K562 (cell line): ENCODE results near the gene PPP6R3. TPM values are rescaled to one million over a fixed set of nuclear protein-coding genes. Genes with fewer than 3 reads are reported as not detected.

Source experiments
- ATAC-seq: fragments of 200-7000 bp; cut with Tn5 transposase; 3 replicates; pipeline ENCODE4 v1.9.1; 2020; ENCODE audit warnings: moderate library complexity
- BruUV-seq: library from RNA; stranded (reverse); fragments of 400-500 nt; replicated peaks from 2 replicates; lab custom pipeline; 2021; lab: Mats Ljungman, UMichigan
- CTCF ChIA-PET: fragments of 300-600 bp; formaldehyde crosslinking; extraction: SDS; loops from one replicate; lab custom pipeline; 2021; ENCODE audit warnings: low intra/inter-chr PET ratio; lab: Yijun Ruan, JAX
- POLR2A ChIA-PET: fragments of 300-600, 350-650 bp; sonication (Branson Sonifier 250); formaldehyde crosslinking; extraction: SDS; loops from one replicate; lab custom pipeline; 2021; ENCODE audit warnings: antibody characterized with exemption, inconsistent platforms; lab: Yijun Ruan, JAX
- DNase-seq, 4 experiments: peaks; one replicate each; pipeline versions ENCODE4 v3.0.0 to v3.0.0-alpha.2; 2011 to 2018; ENCODE audit warnings: low spot score in 3 of 4, mixed read lengths in 3 of 4; ENCODE audit errors: extremely low read depth in 1 of 4
- FAIRE-seq: peaks from 2 replicates; lab custom pipeline; 2011; peaks lifted over from hg19 to GRCh38; lab: Jason Lieb, UNC
- H2AFZ ChIP-seq: 2 replicates; pipeline ENCODE4 v1.6.0; 2011; ENCODE audit warnings: low read depth, low read length, control low read depth, inconsistent platforms
- H3K27ac ChIP-seq: fragments of 200-600 bp; 3 replicates; pipeline ENCODE4 v1.8.0; 2011; ENCODE audit warnings: low read depth, mild to moderate bottlenecking, control low read depth, inconsistent platforms, low read length, moderate library complexity, mixed read lengths; ENCODE audit errors: extremely low read depth
- H3K27me3 ChIP-seq, 2 experiments: fragments of 300-600 bp in 1 of 2; 2 replicates in 1 of 2; 3 replicates in 1 of 2; pipeline versions ENCODE4 v1.6.0 to v1.8.0; 2011; ENCODE audit warnings: inconsistent platforms in 2 of 2, low read length in 2 of 2, mild to moderate bottlenecking in 1 of 2, mixed read lengths in 1 of 2, moderate library complexity in 1 of 2; ENCODE audit not compliant: control insufficient read depth in 2 of 2, insufficient read depth in 2 of 2
- H3K36me3 ChIP-seq: fragments of 300-600 bp; 3 replicates; pipeline ENCODE4 v1.8.0; 2011; ENCODE audit warnings: mild to moderate bottlenecking, low read length, inconsistent platforms; ENCODE audit not compliant: control insufficient read depth, insufficient read depth
- H3K4me1 ChIP-seq, 2 experiments: fragments of 200-600 bp in 1 of 2; replicated peaks in 1 of 2; 2 replicates in 1 of 2; 3 replicates in 1 of 2; pipeline versions ENCODE4 v1.5.1 to v1.8.0; 2011; ENCODE audit warnings: inconsistent platforms in 2 of 2, low read length in 2 of 2, mild to moderate bottlenecking in 1 of 2, mixed read lengths in 1 of 2, moderate library complexity in 1 of 2; ENCODE audit not compliant: control insufficient read depth in 2 of 2, insufficient read depth in 2 of 2
- H3K4me2 ChIP-seq: 2 replicates; pipeline ENCODE4 v1.6.1; 2011; ENCODE audit warnings: low read length, control low read depth, inconsistent platforms, mixed read lengths; ENCODE audit not compliant: insufficient read depth
- H3K4me3 ChIP-seq: fragments of 200-600 bp; sonication (generic), shearing (Covaris generic); 2 replicates; pipeline ENCODE4 v1.5.1; 2016; ENCODE audit warnings: control low read depth, inconsistent platforms
- H3K79me2 ChIP-seq: fragments of 200-600 bp; 3 replicates; pipeline ENCODE4 v1.8.0; 2011; ENCODE audit warnings: low read length, inconsistent platforms; ENCODE audit not compliant: control insufficient read depth, insufficient read depth
- H3K9ac ChIP-seq, 2 experiments: 2 replicates each; pipeline versions ENCODE4 v1.6.0 to v1.6.1; 2011; ENCODE audit warnings: low read depth in 2 of 2, low read length in 2 of 2, control low read depth in 1 of 2, inconsistent platforms in 1 of 2, mild to moderate bottlenecking in 1 of 2, mixed read lengths in 1 of 2; ENCODE audit not compliant: insufficient read depth in 1 of 2
- H3K9me1 ChIP-seq: one replicate; pipeline ENCODE4 v1.6.0; 2011; ENCODE audit warnings: inconsistent platforms, mild to moderate bottlenecking, low read length, moderate library complexity; ENCODE audit not compliant: control insufficient read depth, insufficient read depth
- H3K9me3 ChIP-seq: replicated peaks from 2 replicates; pipeline ENCODE4 v1.5.1; 2011; ENCODE audit warnings: low read depth, low read length, inconsistent platforms; ENCODE audit not compliant: control insufficient read depth, insufficient read depth
- H4K20me1 ChIP-seq: replicated peaks from 2 replicates; pipeline ENCODE4 v1.6.1; 2011; ENCODE audit warnings: low read length, inconsistent platforms, mixed read lengths; ENCODE audit not compliant: control insufficient read depth, insufficient read depth
- BRD9 ChIP-seq: fragments of 450-650 bp; IDR thresholded peaks from 2 replicates; pipeline ENCODE4 v1.6.1; 2018; ENCODE audit warnings: low read depth; ENCODE audit not compliant: partially characterized antibody
- TEAD2 ChIP-seq: fragments of 450-650 bp; IDR thresholded peaks from 2 replicates; pipeline ENCODE4 v1.6.1; 2016; ENCODE audit warnings: missing genetic modification characterization, control low read depth, missing compliant biosample characterization
- ZNF280A ChIP-seq: fragments of 450-650 bp; IDR thresholded peaks from 2 replicates; pipeline ENCODE4 v1.6.1; 2018; ENCODE audit warnings: mild to moderate bottlenecking, low read depth; ENCODE audit not compliant: partially characterized antibody
- ZNF407 ChIP-seq: fragments of 450-650 bp; IDR thresholded peaks from 2 replicates; pipeline ENCODE4 v1.6.1; 2016; ENCODE audit warnings: low read depth
- ZNF785 ChIP-seq: fragments of 250-450 bp; sonication (Bioruptor Pico); IDR thresholded peaks from 2 replicates; pipeline ENCODE4 v1.4.0; 2020; ENCODE audit warnings: mild to moderate bottlenecking
- WGBS: fragments of 100-300 bp; shearing (Covaris generic); methylation state at CpG from one replicate; pipeline ENCODE4 v1.1.6; 2016; ENCODE audit warnings: low coverage, mixed read lengths; ENCODE audit not compliant: insufficient coverage; ENCODE audit errors: missing lambda C conversion rate; 5-methylcytosine and 5-hydroxymethylcytosine counted together
- in situ Hi-C: fragments of 300-500 bp; cut with MboI; formaldehyde crosslinking; loops from 4 replicates; pipeline ENCODE4 v1.15.0; 2018; ENCODE audit warnings: inconsistent platforms, mixed read lengths
- intact Hi-C: fragments of 100-400 bp; cut with micrococcal nuclease; formaldehyde crosslinking; loops from 2 replicates; pipeline ENCODE4 v1.14.2; 2022
- polyA plus RNA-seq, 8 experiments: library from polyadenylated mRNA; depleted of rRNA in 4 of 8; stranded (reverse) in 5 of 8; unstranded in 3 of 8; fragments of >200 nt; fragmentation: Nextera tagmentation in 2 of 8; fragmentation: Illumina TruSeq in 1 of 8; extraction: Ambion mirVana in 2 of 8; extraction: Trizol in 1 of 8; gene quantifications; 2 replicates each; pipeline versions ENCODE4 v1.2.1 to v1.2.3, GENCODE V29; 2011 to 2014; ENCODE audit warnings: inconsistent platforms in 1 of 8, missing spikeins in 1 of 8
- total RNA-seq, 7 experiments: library from RNA; depleted of rRNA in 6 of 7; stranded (reverse); fragments of >200 nt in 6 of 7; fragmentation: Illumina TruSeq in 2 of 7; extraction: Trizol in 2 of 7; gene quantifications; 2 replicates each; pipeline versions ENCODE4 v1.2.1 to v1.2.3, GENCODE V29; 2011 to 2021; ENCODE audit warnings: low replicate concordance in 1 of 7

PPP6R3 gene
- total and polyA plus RNA-seq, 9 of the 15 experiments (the other 6 are each of a cell fraction or from before 2014, with no cell fraction given): 20.3 to 117 (median 80.6) TPM

- intact Hi-C loops: no loop called here
- ChIA-PET CTCF (no interaction called here), POLR2A (no interaction called here)
Observed at GRCh38 chr11:68652683-68653156, 192.2 kb downstream of the PPP6R3 start.

More at GRCh38 chr11:68652683-68653156, 192.2 kb downstream of the PPP6R3 start:
- no peaks in the 10 kb centered on the region for H3K9me3 ChIP-seq
- H3K27ac ChIP-seq: no peak overlapping the region
- in situ Hi-C loops: no loop called here
- peaks cover 0 to 16% of the 10 kb centered on the region in 2 experiments; a peak in 2 of 5 replicates for H3K4me1 ChIP-seq
- H3K9me1 ChIP-seq: no peaks in the 10 kb centered on the region
- ATAC-seq (no peak), DNase-seq (no peak), FAIRE-seq (no peak)
- H3K36me3 ChIP-seq: no peaks in the 10 kb centered on the region
- H4K20me1 ChIP-seq: 0 out of 2 replicates have a peak, but pooled peaks cover 14% of the 10 kb centered on the region
- no peaks in the 10 kb centered on the region for H3K79me2 ChIP-seq
- no peak overlapping the region for H3K9ac ChIP-seq
- no peak overlapping the region for H3K4me2 ChIP-seq
- WGBS: 1% methylated on average over 8 of the region's 12 CpGs
- no peak overlapping the region for H2AFZ ChIP-seq
- no peak for TF ChIP-seq ZNF407
- TF ChIP-seq BRD9: no peak
- TF ChIP-seq ZNF785 (CRISPR knock-in tag): no peak
- TF ChIP-seq TEAD2: no peak
- no peak for TF ChIP-seq ZNF280A
- BruUV-seq: no TSS peak
- H3K27me3 ChIP-seq: peaks cover 59 to 80% of the 10 kb centered on the region in 2 experiments
- H3K4me3 ChIP-seq: no peak overlapping the region
